WTC11 (cell line): Measurements from ENCODE around the gene C1QTNF6. TPM values are rescaled to one million over a fixed set of nuclear protein-coding genes. Genes with fewer than 3 reads are reported as not detected.

Experiments used
- ATAC-seq: fragments of 200-7000 bp; cut with Tn5 transposase; 2 replicates; pipeline ENCODE4 v1.10.0; 2021; ENCODE audit warnings: mild to moderate bottlenecking, moderate library complexity
- CTCF ChIA-PET: fragments of 300-600 bp; sonication (Branson Sonifier 250); formaldehyde crosslinking; loops from one replicate; lab custom pipeline; 2021; ENCODE audit warnings: antibody characterized with exemption; lab: Charles Lee
- POLR2A ChIA-PET: fragments of 350-600 bp; sonication (Branson Sonifier 250); formaldehyde crosslinking; loops from one replicate; lab custom pipeline; 2021; ENCODE audit warnings: antibody characterized with exemption; lab: Charles Lee
- DNase-seq: peaks from one replicate; pipeline ENCODE4 v3.0.0; 2021; ENCODE audit warnings: low spot score
- H3K27ac Mint-ChIP-seq: 2 replicates; pipeline ENCODE4 v1.8.0; 2021; ENCODE audit warnings: mixed read lengths
- H3K27me3 Mint-ChIP-seq: 2 replicates; pipeline ENCODE4 v1.8.0; 2021; ENCODE audit warnings: low read depth, mild to moderate bottlenecking, moderate library complexity, mixed read lengths
- H3K36me3 Mint-ChIP-seq: 2 replicates; pipeline ENCODE4 v1.8.0; 2021; ENCODE audit warnings: mixed read lengths
- H3K4me1 Mint-ChIP-seq: 2 replicates; pipeline ENCODE4 v1.8.0; 2022; ENCODE audit warnings: mixed read lengths
- H3K4me3 Mint-ChIP-seq: 2 replicates; pipeline ENCODE4 v1.8.0; 2021; ENCODE audit warnings: mild to moderate bottlenecking, moderate library complexity, mixed read lengths
- H3K9me3 Mint-ChIP-seq: 2 replicates; pipeline ENCODE4 v1.8.0; 2021; ENCODE audit warnings: mixed read lengths
- AR ChIP-seq: fragments of 250-450 bp; sonication (Bioruptor Pico); IDR thresholded peaks from 2 replicates; pipeline ENCODE4 v1.9.0; 2021; ENCODE audit warnings: mild to moderate bottlenecking
- ATF6 ChIP-seq: sonication (generic); formaldehyde crosslinking; IDR thresholded peaks from 2 replicates; pipeline ENCODE4 v1.8.1; 2023; ENCODE audit warnings: mild to moderate bottlenecking, missing genetic modification reagents
- CBFB ChIP-seq: sonication (generic); formaldehyde crosslinking; IDR thresholded peaks from 2 replicates; pipeline ENCODE4 v1.8.1; 2022; ENCODE audit warnings: mild to moderate bottlenecking, low read depth, missing genetic modification reagents
- CDX4 ChIP-seq: fragments of 250-450 bp; sonication (Bioruptor Pico); IDR thresholded peaks from 2 replicates; pipeline ENCODE4 v1.9.0; 2021; ENCODE audit warnings: moderate library complexity, mild to moderate bottlenecking, inconsistent platforms, borderline replicate concordance
- ELF4 ChIP-seq: sonication (generic); formaldehyde crosslinking; IDR thresholded peaks from 2 replicates; pipeline ENCODE4 v1.8.1; 2022; ENCODE audit warnings: low read depth, mild to moderate bottlenecking, moderate library complexity, missing genetic modification reagents
- EMX1 ChIP-seq: fragments of 250-450 bp; sonication (Bioruptor Pico); IDR thresholded peaks from 2 replicates; pipeline ENCODE4 v1.8.0; 2021; ENCODE audit warnings: mild to moderate bottlenecking
- IRF2 ChIP-seq: sonication (generic); formaldehyde crosslinking; IDR thresholded peaks from 2 replicates; pipeline ENCODE4 v1.8.0; 2022; ENCODE audit warnings: low read depth, missing genetic modification reagents, borderline replicate concordance
- MXD4 ChIP-seq: fragments of 250-450 bp; sonication (Bioruptor Pico); IDR thresholded peaks from 2 replicates; pipeline ENCODE4 v1.8.0; 2021; ENCODE audit warnings: mild to moderate bottlenecking, moderate library complexity, borderline replicate concordance
- NFE2L1 ChIP-seq: sonication (generic); formaldehyde crosslinking; IDR thresholded peaks from 2 replicates; pipeline ENCODE4 v1.8.1; 2023; ENCODE audit warnings: missing genetic modification reagents
- NR3C1 ChIP-seq: sonication (generic); formaldehyde crosslinking; conservative IDR thresholded peaks from 2 replicates; pipeline ENCODE4 v1.8.1; 2023; ENCODE audit warnings: low read depth, mild to moderate bottlenecking, missing genetic modification reagents
- ZMAT4 ChIP-seq: fragments of 250-450 bp; sonication (Bioruptor Pico); IDR thresholded peaks from 2 replicates; pipeline ENCODE4 v1.9.0; 2021; ENCODE audit warnings: mild to moderate bottlenecking
- ZNF219 ChIP-seq: sonication (generic); formaldehyde crosslinking; IDR thresholded peaks from 2 replicates; pipeline ENCODE4 v1.8.0; 2023; ENCODE audit warnings: missing genetic modification reagents, mild to moderate bottlenecking, borderline replicate concordance
- ZNF263 ChIP-seq: sonication (generic); formaldehyde crosslinking; IDR thresholded peaks from 2 replicates; pipeline ENCODE4 v1.8.1; 2022; ENCODE audit warnings: low read depth, mild to moderate bottlenecking, moderate library complexity, missing genetic modification reagents
- ZNF317 ChIP-seq: sonication (generic); formaldehyde crosslinking; IDR thresholded peaks from 2 replicates; pipeline ENCODE4 v1.8.1; 2023; ENCODE audit warnings: low read depth, mild to moderate bottlenecking, moderate library complexity, missing genetic modification reagents, borderline replicate concordance
- total RNA-seq: library from RNA; stranded (reverse); gene quantifications from 3 replicates; pipeline ENCODE4 v1.2.3, GENCODE V29; 2021
- TF ChIP-seq, protein P1 (sequence below): sonication (generic); formaldehyde crosslinking; IDR thresholded peaks from 2 replicates; pipeline ENCODE4 v1.8.1; 2023; ENCODE audit warnings: mild to moderate bottlenecking, missing genetic modification reagents
- TF ChIP-seq, protein P2 (sequence below): fragments of 200-600 bp; IDR thresholded peaks from 2 replicates; pipeline ENCODE4 v1.8.0; 2022; ENCODE audit warnings: antibody characterized with exemption
- TF ChIP-seq, protein P3 (sequence below): fragments of 250-450 bp; sonication (Bioruptor Pico); conservative IDR thresholded peaks from 2 replicates; pipeline ENCODE4 v1.9.0; 2021; ENCODE audit warnings: mild to moderate bottlenecking
- TF ChIP-seq, protein P4 (sequence below): sonication (generic); formaldehyde crosslinking; IDR thresholded peaks from 2 replicates; pipeline ENCODE4 v1.8.0; 2023; ENCODE audit warnings: mild to moderate bottlenecking, missing genetic modification reagents

C1QTNF6 gene
- total RNA-seq, 1 experiment from 2014 or later = 5.9 TPM

DNA sequence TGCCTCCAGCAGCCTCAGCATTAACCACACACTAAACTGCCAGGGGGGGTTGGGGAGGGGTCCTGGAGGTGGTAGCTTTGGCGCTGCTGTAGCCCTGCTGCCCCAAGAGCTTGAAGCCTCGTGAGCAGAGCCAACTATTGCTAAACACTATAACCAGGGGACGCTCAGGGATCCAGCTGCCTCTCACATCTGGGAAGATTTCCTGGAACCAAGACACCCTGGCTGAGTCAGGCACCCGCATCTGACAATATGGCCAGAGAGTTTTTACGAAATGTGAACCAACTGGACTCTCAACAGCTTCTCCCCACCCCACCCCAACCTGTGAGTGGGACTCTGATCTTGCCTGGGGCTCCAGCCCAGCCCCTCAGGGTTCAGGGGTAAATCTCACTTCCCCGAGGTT lies 14.3 kb downstream of the C1QTNF6 start:
- H3K9me3 Mint-ChIP-seq = no peaks in the 10 kb centered on the region
- CTCF ChIA-PET = interaction anchor here (1.2 to 2.0 kb wide), 2 partner anchors 47 to 94 kb away, joined by 3 to 7 read pairs; no protein-coding TSS in a partner anchor
- TF ChIP-seq ELF4 (CRISPR knock-in tag) = no peak
- no peak for TF ChIP-seq ZNF263 (CRISPR knock-in tag)
- no peak for TF ChIP-seq CDX4
- no peak for TF ChIP-seq CBFB (CRISPR knock-in tag)
- no peak for TF ChIP-seq ZNF219 (CRISPR knock-in tag)
- TF ChIP-seq MXD4 (CRISPR knock-in tag) = no peak
- TF ChIP-seq, protein P1, sequence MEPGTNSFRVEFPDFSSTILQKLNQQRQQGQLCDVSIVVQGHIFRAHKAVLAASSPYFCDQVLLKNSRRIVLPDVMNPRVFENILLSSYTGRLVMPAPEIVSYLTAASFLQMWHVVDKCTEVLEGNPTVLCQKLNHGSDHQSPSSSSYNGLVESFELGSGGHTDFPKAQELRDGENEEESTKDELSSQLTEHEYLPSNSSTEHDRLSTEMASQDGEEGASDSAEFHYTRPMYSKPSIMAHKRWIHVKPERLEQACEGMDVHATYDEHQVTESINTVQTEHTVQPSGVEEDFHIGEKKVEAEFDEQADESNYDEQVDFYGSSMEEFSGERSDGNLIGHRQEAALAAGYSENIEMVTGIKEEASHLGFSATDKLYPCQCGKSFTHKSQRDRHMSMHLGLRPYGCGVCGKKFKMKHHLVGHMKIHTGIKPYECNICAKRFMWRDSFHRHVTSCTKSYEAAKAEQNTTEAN = no peak
- TF ChIP-seq, protein P2, sequence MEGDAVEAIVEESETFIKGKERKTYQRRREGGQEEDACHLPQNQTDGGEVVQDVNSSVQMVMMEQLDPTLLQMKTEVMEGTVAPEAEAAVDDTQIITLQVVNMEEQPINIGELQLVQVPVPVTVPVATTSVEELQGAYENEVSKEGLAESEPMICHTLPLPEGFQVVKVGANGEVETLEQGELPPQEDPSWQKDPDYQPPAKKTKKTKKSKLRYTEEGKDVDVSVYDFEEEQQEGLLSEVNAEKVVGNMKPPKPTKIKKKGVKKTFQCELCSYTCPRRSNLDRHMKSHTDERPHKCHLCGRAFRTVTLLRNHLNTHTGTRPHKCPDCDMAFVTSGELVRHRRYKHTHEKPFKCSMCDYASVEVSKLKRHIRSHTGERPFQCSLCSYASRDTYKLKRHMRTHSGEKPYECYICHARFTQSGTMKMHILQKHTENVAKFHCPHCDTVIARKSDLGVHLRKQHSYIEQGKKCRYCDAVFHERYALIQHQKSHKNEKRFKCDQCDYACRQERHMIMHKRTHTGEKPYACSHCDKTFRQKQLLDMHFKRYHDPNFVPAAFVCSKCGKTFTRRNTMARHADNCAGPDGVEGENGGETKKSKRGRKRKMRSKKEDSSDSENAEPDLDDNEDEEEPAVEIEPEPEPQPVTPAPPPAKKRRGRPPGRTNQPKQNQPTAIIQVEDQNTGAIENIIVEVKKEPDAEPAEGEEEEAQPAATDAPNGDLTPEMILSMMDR = no peak
- TF ChIP-seq ZNF317 (CRISPR knock-in tag) = no peak
- TF ChIP-seq EMX1 (CRISPR knock-in tag) = no peak
- TF ChIP-seq IRF2 (CRISPR knock-in tag) = no peak
- TF ChIP-seq, protein P3, sequence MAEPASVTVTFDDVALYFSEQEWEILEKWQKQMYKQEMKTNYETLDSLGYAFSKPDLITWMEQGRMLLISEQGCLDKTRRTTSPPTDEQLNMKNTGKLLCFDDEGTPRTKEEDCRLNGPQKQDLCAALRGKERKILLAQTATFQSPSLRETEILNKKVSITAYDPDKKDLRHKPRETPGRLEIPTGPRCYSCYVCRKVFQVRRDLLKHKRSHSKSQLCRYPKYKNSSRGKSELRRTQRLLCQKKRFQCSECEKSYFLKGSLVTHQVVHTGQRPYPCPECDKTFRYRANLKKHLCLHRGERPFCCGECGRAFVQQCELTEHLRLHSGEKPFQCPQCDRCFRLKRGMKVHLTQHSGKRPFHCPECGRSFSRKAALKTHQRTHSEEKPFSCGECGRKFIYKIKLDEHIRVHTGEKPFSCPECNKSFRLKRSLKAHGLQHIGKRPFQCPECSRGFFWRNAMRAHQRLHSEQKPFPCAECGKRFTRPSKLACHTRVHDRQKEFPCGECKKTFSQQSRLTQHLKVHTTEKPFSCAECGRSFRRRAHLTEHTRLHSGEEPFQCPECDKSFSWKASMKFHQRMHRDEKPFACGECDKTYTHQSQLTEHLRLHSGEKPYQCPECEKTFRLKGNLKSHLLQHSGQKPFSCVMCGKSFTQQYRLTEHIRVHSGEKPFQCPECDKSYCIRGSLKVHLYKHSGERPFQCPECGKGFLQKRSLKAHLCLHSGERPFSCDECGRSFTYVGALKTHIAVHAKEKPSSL (CRISPR knock-in tag) = no peak
- no peak for TF ChIP-seq ZMAT4
- TF ChIP-seq ATF6 (CRISPR knock-in tag) = no peak
- no peak for TF ChIP-seq AR
- TF ChIP-seq NFE2L1 (CRISPR knock-in tag) = no peak
- TF ChIP-seq, protein P4, sequence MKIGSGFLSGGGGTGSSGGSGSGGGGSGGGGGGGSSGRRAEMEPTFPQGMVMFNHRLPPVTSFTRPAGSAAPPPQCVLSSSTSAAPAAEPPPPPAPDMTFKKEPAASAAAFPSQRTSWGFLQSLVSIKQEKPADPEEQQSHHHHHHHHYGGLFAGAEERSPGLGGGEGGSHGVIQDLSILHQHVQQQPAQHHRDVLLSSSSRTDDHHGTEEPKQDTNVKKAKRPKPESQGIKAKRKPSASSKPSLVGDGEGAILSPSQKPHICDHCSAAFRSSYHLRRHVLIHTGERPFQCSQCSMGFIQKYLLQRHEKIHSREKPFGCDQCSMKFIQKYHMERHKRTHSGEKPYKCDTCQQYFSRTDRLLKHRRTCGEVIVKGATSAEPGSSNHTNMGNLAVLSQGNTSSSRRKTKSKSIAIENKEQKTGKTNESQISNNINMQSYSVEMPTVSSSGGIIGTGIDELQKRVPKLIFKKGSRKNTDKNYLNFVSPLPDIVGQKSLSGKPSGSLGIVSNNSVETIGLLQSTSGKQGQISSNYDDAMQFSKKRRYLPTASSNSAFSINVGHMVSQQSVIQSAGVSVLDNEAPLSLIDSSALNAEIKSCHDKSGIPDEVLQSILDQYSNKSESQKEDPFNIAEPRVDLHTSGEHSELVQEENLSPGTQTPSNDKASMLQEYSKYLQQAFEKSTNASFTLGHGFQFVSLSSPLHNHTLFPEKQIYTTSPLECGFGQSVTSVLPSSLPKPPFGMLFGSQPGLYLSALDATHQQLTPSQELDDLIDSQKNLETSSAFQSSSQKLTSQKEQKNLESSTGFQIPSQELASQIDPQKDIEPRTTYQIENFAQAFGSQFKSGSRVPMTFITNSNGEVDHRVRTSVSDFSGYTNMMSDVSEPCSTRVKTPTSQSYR = no peak
- TF ChIP-seq NR3C1 (CRISPR knock-in tag) = no peak
- TF ChIP-seq, all 79 proteins: peak for 0
- Mint-ChIP-seq H3K4me1 (peaks cover 38% of the 10 kb centered on the region), H3K27ac (no peak overlapping the region), H3K4me3 (no peak overlapping the region), H3K27me3 (no peaks in the 10 kb centered on the region; the same call in 1 of the 2 replicates), H3K36me3 (no peaks in the 10 kb centered on the region)
- peak; percentile 7 for DNase-seq
- ATAC-seq = no peak
- POLR2A ChIA-PET = no interaction called here
